ENCODE data around the gene PCNP. TPM values are rescaled to one million over a fixed set of nuclear protein-coding genes. Genes with fewer than 3 reads are reported as not detected.
"Not testable (repeated sequence)": the region's sequence is repeated elsewhere in the genome, so short reads cannot be mapped to it uniquely, and the experiment has no call there.

PCNP gene
- total RNA-seq, 1 donor: 193 TPM

GRCh38 chr3:101635345-101635744 is 61.4 kb downstream of the PCNP start:
- Histone ChIP-seq H3K9me3 (ENCODE audit: low read depth, low read length) (no peaks in the 10 kb centered on the region), H3K4me1 (ENCODE audit: insufficient read depth, low read length) (no peaks in the 10 kb centered on the region), H3K27me3 (ENCODE audit: insufficient read depth, low read length) (no peaks in the 10 kb centered on the region), H3K4me3 (ENCODE audit: low read length) (no peak overlapping the region)

- no peaks in the 10 kb centered on the region for H3K9me3 ChIP-seq (ENCODE audit: low read depth, low read length)
- no peak overlapping the region for H3K4me3 ChIP-seq (ENCODE audit: low read length)
- no peaks in the 10 kb centered on the region for H3K4me1 ChIP-seq (ENCODE audit: insufficient read depth, low read length)
- H3K27me3 ChIP-seq (ENCODE audit: insufficient read depth, low read length): no peaks in the 10 kb centered on the region
Measured at GRCh38 chr3:101635954-101636798, 62.2 kb downstream of the PCNP start.

GRCh38 chr3:101637451-101637850 is 63.5 kb downstream of the PCNP start:
- no peaks in the 10 kb centered on the region for H3K27me3 ChIP-seq (ENCODE audit: insufficient read depth, low read length)
- no peak overlapping the region for H3K4me3 ChIP-seq (ENCODE audit: low read length)
- no peaks in the 10 kb centered on the region for H3K9me3 ChIP-seq (ENCODE audit: low read depth, low read length)

GRCh38 chr3:101638261-101638745 is 64.3 kb downstream of the PCNP start:
- no peaks in the 10 kb centered on the region for H3K27me3 ChIP-seq (ENCODE audit: insufficient read depth, low read length)
- no peaks in the 10 kb centered on the region for H3K9me3 ChIP-seq (ENCODE audit: low read depth, low read length)
- no peak overlapping the region for H3K4me3 ChIP-seq (ENCODE audit: low read length)
- peaks cover 2% of the 10 kb centered on the region for H3K4me1 ChIP-seq (ENCODE audit: insufficient read depth, low read length)

More at GRCh38 chr3:101637451-101637850, 63.5 kb downstream of the PCNP start:
- H3K4me1 ChIP-seq (ENCODE audit: insufficient read depth, low read length): no peaks in the 10 kb centered on the region

GRCh38 chr3:101639280-101639963 is 65.4 kb downstream of the PCNP start:
- Histone ChIP-seq H3K4me3 (ENCODE audit: low read length) (no peak overlapping the region), H3K4me1 (ENCODE audit: insufficient read depth, low read length) (peaks cover 14% of the 10 kb centered on the region), H3K27me3 (ENCODE audit: insufficient read depth, low read length) (no peaks in the 10 kb centered on the region), H3K9me3 (ENCODE audit: low read depth, low read length) (no peaks in the 10 kb centered on the region)

GRCh38 chr3:101640256-101640655 is 66.3 kb downstream of the PCNP start:
- H3K4me3 ChIP-seq (ENCODE audit: low read length): no peak overlapping the region
- H3K4me1 ChIP-seq (ENCODE audit: insufficient read depth, low read length): peaks cover 19% of the 10 kb centered on the region
- H3K9me3 ChIP-seq (ENCODE audit: low read depth, low read length): no peaks in the 10 kb centered on the region
- no peaks in the 10 kb centered on the region for H3K27me3 ChIP-seq (ENCODE audit: insufficient read depth, low read length)

GRCh38 chr3:101641397-101642115 is 67.6 kb downstream of the PCNP start:
- not testable (repeated sequence) for H3K27me3 ChIP-seq (ENCODE audit: insufficient read depth, low read length); H3K9me3 ChIP-seq (ENCODE audit: low read depth, low read length); H3K4me3 ChIP-seq (ENCODE audit: low read length)
- peaks cover 19% of the 10 kb centered on the region for H3K4me1 ChIP-seq (ENCODE audit: insufficient read depth, low read length)

- H3K27me3 ChIP-seq (ENCODE audit: insufficient read depth, low read length): no peaks in the 10 kb centered on the region
- peaks cover 19% of the 10 kb centered on the region for H3K4me1 ChIP-seq (ENCODE audit: insufficient read depth, low read length)
- H3K4me3 ChIP-seq (ENCODE audit: low read length): no peak overlapping the region
- H3K9me3 ChIP-seq (ENCODE audit: low read depth, low read length): no peaks in the 10 kb centered on the region
Measured at GRCh38 chr3:101642441-101642840, 68.5 kb downstream of the PCNP start.

GRCh38 chr3:101643009-101643844 is 69.2 kb downstream of the PCNP start:
- Histone ChIP-seq H3K4me1 (ENCODE audit: insufficient read depth, low read length) (peaks cover 19% of the 10 kb centered on the region), H3K9me3 (ENCODE audit: low read depth, low read length) (no peaks in the 10 kb centered on the region), H3K27me3 (ENCODE audit: insufficient read depth, low read length) (no peaks in the 10 kb centered on the region), H3K4me3 (ENCODE audit: low read length) (no peak overlapping the region)

Other genes with a start within 250 kb of the PCNP start
- 37.2 TPM for gene SENP7, start 61.0 kb upstream of the PCNP start, total RNA-seq
- gene TRMT10C, start 12.3 kb upstream of the PCNP start, total RNA-seq: 45.4 TPM
- 96.2 TPM for gene ZBTB11, start 103.0 kb downstream of the PCNP start, total RNA-seq
- gene RPL24, start 112.5 kb downstream of the PCNP start, total RNA-seq: 2,166 TPM
- gene CEP97, start 150.4 kb downstream of the PCNP start, total RNA-seq: 8.8 TPM
- 20.3 TPM for gene NXPE3, start 205.0 kb downstream of the PCNP start, total RNA-seq